GM12874 (cell line): ENCODE results near the gene SIT1.
A peak's percentile ranks its signal among the peaks of the same experiment; 100 is the strongest.

Experiments used
- TF ChIP-seq, protein P1 (sequence below): IDR thresholded peaks from 2 replicates; pipeline ENCODE4 v1.5.1; 2011; ENCODE audit warnings: low read depth, mild to moderate bottlenecking, control low read depth, low read length, moderate library complexity; ENCODE audit not compliant: insufficient read depth

SIT1 gene, protein sequence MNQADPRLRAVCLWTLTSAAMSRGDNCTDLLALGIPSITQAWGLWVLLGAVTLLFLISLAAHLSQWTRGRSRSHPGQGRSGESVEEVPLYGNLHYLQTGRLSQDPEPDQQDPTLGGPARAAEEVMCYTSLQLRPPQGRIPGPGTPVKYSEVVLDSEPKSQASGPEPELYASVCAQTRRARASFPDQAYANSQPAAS

DNA sequence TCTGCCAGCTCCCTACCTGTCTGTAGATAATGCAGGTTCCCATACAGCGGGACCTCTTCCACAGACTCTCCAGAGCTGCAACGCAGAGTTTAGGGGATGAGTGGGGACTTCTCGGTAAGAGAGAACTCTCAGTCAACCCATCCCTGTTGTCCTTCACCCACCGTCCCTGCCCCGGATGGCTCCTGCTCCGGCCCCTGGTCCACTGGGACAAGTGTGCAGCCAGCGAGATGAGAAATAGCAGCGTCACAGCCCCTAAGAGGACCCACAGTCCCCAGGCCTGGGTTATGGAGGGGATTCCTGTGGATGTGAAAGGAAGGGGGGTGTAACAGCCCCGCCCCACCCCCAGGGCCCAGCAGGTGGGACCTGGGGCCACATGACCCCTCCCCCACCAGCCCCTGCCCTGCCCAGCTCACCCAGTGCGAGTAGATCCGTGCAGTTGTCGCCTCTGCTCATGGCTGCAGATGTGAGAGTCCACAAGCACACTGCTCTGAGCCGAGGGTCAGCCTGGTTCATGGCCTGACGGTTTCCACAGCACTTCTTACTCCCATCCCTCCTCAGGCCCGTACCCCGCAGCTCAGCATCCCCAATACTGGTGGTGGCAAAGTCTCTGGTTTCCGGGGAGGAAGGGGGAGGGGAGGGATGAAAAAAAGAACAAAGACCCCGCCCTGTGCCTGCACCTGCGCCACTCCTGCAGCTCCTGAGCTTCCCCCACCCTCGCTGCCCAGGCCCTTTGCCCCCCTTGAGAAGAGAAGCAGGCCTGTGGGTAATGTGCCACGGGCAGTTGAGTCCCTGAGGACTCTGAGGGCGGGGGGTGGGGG, at the start of gene SIT1:
SIT1 (minus strand) TSS at position 591 of the 818 bp plus-strand sequence; CDS start at position 513, 78 bp downstream.
- TF ChIP-seq, protein P1, sequence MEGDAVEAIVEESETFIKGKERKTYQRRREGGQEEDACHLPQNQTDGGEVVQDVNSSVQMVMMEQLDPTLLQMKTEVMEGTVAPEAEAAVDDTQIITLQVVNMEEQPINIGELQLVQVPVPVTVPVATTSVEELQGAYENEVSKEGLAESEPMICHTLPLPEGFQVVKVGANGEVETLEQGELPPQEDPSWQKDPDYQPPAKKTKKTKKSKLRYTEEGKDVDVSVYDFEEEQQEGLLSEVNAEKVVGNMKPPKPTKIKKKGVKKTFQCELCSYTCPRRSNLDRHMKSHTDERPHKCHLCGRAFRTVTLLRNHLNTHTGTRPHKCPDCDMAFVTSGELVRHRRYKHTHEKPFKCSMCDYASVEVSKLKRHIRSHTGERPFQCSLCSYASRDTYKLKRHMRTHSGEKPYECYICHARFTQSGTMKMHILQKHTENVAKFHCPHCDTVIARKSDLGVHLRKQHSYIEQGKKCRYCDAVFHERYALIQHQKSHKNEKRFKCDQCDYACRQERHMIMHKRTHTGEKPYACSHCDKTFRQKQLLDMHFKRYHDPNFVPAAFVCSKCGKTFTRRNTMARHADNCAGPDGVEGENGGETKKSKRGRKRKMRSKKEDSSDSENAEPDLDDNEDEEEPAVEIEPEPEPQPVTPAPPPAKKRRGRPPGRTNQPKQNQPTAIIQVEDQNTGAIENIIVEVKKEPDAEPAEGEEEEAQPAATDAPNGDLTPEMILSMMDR = no peak

DNA sequence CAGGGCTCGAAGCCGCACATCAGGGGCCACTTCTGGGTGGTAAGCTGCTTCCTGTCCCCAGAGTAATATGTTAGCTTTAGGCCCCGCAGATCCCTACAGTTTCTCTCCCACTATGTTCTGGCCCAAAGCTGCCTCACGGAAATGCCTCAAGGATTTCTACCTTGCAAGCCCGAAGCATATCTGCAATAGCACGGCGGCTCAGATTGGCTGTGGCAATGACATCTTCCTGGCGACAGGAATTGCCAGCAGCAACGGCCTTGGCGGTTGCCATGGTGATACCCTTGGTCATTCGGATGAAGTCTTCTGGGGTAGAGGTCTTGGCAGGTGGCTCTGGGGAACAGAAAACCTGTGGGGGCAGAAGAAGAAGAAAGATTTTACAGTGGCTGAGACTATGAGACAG, 49.3 kb upstream of the SIT1 start:
- TF ChIP-seq, protein P1 = no peak

DNA sequence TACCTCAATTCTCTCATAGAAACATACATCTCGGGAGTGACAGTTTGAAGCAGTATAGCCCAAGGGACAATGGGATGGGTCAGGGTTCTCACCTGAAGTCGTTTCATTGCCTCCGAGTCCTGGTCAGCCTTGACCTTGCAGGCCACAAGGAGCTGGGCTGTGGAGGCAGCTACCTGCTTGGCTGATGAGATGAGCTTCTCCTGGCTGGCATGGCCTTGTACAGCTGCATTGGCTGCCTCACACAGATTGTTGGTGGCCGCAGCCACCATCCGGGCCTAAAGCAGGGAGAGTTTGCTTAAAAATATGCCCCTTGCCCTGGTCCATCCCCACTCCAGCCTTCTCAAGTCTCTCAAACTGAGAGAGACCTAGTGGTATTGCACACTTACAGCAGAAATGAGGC, 47.5 kb upstream of the SIT1 start:
- TF ChIP-seq, protein P1 = no peak

DNA sequence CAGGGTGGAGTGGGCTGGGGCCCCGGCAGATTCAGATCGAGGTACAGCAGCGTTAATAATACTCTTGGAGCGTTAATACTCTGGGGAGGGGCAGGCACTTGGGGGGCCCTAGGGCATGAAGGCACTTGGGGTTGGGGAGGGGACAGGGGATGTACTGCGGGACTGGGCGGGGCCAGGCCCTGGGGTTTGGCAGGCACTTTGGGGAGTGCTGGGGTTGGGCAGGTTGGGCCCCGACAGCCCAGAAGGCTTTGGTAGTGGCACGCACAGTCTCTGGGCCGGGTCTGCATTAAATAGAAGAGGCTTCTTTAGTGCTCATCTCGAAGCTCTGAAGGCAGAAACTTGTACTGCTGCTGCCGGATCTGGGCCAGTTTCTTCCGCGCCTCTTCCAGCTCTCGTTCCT, 46.8 kb upstream of the SIT1 start:
- TF ChIP-seq, protein P1 = no peak

DNA sequence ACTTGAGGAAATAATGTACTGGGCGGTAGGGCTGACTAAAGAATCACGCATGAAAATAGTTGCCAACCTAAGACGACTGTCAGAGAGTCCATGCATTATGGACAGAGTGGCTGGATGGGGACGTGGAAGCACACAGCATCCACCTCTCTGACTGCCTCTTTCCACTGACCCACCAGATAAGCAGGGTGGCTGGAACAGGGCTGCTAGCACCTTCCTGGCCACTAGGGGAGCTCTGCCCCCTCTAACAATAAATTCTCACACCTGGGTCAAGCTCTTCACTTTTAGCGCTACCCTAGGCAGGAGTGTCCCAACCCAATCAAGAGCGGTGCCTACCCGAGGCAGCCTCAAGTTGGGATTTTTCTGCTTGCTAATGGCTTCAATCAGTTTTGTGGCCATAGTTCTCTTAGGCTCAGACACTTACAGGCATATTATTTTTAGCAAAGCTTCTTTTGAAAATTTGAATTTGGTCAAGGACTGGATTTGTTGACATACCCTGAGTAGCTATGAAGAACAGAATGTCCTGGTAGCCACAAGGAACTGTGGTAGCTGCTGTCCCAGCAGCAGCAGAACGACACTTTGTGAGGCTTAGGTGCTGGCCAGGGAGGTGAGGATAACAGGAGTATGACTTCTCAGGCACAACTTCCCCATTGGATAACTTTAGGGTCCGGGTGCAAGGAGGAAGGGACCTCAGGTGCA, 45.9 kb upstream of the SIT1 start:
- TF ChIP-seq, protein P1 = peak; percentile 97

DNA sequence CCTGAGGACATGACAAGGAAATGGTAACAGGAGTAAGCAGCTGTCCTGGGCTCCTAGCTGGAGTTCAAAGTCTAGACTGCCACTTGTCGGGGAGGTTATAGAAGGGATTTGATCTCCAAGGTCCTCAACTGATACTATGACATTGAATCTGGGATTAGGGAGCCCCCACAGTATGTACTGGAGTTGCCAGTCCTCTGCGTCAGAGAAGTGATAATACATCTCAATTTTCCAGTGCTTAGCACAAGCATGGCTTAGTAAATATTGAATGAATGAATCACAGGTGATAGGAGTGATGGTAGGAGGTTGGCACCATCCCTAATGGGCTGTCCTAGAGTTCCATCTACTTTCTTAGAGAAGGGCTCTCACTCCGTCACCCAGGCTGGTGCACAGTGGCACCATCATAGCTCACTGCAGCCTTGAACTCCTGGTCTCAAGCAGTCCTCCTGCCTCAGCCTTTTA, 45.2 kb upstream of the SIT1 start:
- TF ChIP-seq, protein P1 = no peak

DNA sequence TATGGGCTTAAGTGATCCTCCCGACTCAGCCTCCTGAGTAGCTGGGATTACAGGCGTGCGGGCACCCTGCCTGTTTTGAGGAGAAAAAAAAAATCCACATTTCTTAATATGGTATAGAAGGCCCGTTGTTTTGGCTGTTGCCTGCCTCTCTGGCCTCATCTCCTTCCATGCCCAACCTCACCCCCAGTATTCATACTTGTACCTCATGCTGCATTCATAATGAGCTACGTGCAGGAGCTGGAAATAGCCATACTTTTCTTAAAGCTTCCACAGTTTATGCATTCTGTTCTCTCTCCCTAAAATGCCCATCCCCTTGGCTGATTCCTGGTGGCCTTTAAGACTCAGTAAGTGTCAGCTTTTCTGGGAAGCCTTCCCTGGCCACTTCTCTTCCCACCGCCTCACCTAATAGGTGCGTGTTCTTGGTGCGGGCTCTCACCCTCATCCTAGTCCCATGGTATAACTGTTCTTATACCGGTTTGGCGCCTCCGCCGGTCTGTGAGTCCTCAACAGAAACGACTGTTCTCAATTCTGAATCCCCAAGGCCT, 41.1 kb upstream of the SIT1 start:
- TF ChIP-seq, protein P1 = no peak
